Heart right ventricle (tissue), 16 donors: Measurements from ENCODE around the gene PAFAH2. TPM values are rescaled to one million over a fixed set of nuclear protein-coding genes. Genes with fewer than 3 reads are reported as not detected.
"Not testable (repeated sequence)": the region's sequence is repeated elsewhere in the genome, so short reads cannot be mapped to it uniquely, and the experiment has no call there.

Experiments
- ATAC-seq, 8 donors: fragments of 200-7000 bp; cut with Tn5 transposase; one replicate each; pipeline ENCODE4 v1.9.1; 2020; ENCODE audit warnings: mild to moderate bottlenecking in 8 of 8, moderate library complexity in 8 of 8, moderate number of reproducible peaks in 1 of 8
- DNase-seq, 2 donors: peaks; one replicate each; pipeline ENCODE4 v3.0.0-alpha.2; 2020
- H3K27ac ChIP-seq, 10 donors: fragments of 200-600 bp; sonication (generic) in 2 of 10; one replicate each; pipeline versions ENCODE4 v1.5.0 to v1.8.0; 2020 to 2022; ENCODE audit warnings: mild to moderate bottlenecking in 3 of 10
- H3K27me3 ChIP-seq, 7 donors: fragments of 200-600 bp; one replicate each; pipeline ENCODE4 v1.8.0; 2021 to 2022; ENCODE audit warnings: mild to moderate bottlenecking in 2 of 7
- H3K36me3 ChIP-seq, 9 donors: fragments of 200-600 bp; sonication (generic) in 1 of 9; one replicate each; pipeline versions ENCODE4 v1.5.0 to v1.8.0; 2020 to 2022; ENCODE audit warnings: mild to moderate bottlenecking in 2 of 9
- H3K4me1 ChIP-seq, 9 donors: fragments of 200-600 bp; sonication (generic) in 1 of 9; one replicate each; pipeline versions ENCODE4 v1.5.0 to v1.8.0; 2020 to 2022; ENCODE audit warnings: mild to moderate bottlenecking in 4 of 9
- H3K4me3 ChIP-seq, 10 donors: fragments of 200-600 bp; sonication (generic) in 2 of 10; one replicate each; pipeline versions ENCODE4 v1.5.0 to v1.8.0; 2020 to 2022; ENCODE audit warnings: mild to moderate bottlenecking in 7 of 10, moderate library complexity in 2 of 10
- H3K9me3 ChIP-seq, 11 donors: fragments of 200-600 bp in 10 of 11; sonication (generic) in 2 of 11; one replicate each; pipeline versions ENCODE4 v1.5.0 to v1.8.0; 2013 to 2022; ENCODE audit warnings: mild to moderate bottlenecking in 2 of 11, control low read depth in 1 of 11, moderate library complexity in 1 of 11
- CTCF ChIP-seq, 9 donors: fragments of 200-600 bp; sonication (generic) in 2 of 9; IDR thresholded peaks; one replicate each; pipeline versions ENCODE4 v1.5.0 to v1.8.0; 2021 to 2022; ENCODE audit warnings: antibody characterized with exemption in 9 of 9, mild to moderate bottlenecking in 5 of 9, moderate library complexity in 1 of 9
- WGBS, 2 donors: extraction: QIAGEN DNeasy Blood & Tissue Kit; methylation state at CpG; one replicate each; pipeline ENCODE4 v1.1.7; 2013; ENCODE audit warnings: inconsistent platforms in 1 of 2; 5-methylcytosine and 5-hydroxymethylcytosine counted together
- intact Hi-C, 10 donors: fragments of 100-400 bp; cut with DNase I; formaldehyde crosslinking; loops; one replicate each; pipeline versions ENCODE4 v1.11.1 to v1.14.2; 2022
- polyA plus RNA-seq, 2 donors: library from polyadenylated mRNA; stranded (reverse); fragments of 200-250 nt; gene quantifications; one replicate each; pipeline ENCODE4 v1.2.3, GENCODE V29; 2013
- total RNA-seq, 10 donors: library from RNA; stranded (reverse); fragmentation: NEBNext Ultra II Directional in 3 of 10; extraction: Animal tissue kit (Norgen Biotek cat#: 25700) in 3 of 10; gene quantifications; one replicate each; pipeline versions ENCODE4 v1.2.1 to v1.2.4, GENCODE V29; 2021 to 2023
- donor health status: Arrhythmogenic right ventricular cardiomyopathy.
- donor health status: ischemic (EF 13 %, LVEDD 7.1; RV severe dilation, severe dysfunction).
- donor health status: healthy with polysubstance abuse.
- donor health status: DM: no; HTN: yes; CAD: no.
- donor health status: DM: no; HTN: no; CAD: no.
- donor health status: ischemic (EF 25% LVEDD 6.9; RV normal size, moderate dysfunction).
- donor health status: ischemic (EF 25% LVEDD 5.7; RV mildly dilated, moderate dysfunction).
- donor health status: healthy.
- donor health status: DM: yes; HTN: yes; CAD: no.
- donor health status: Ischemic cardiomyopathy.
- donor health status: ischemic (EF 35%, LVEDD 5.7; RV mildly dilated, moderate dysfunction).
- donor health status: nonischemic (EF 11% LVEDD 7.7; RV severe dilation, severe dysfunction).
- donor health status: DM: yes; HTN: yes; CAD: no.
- donor health status: PGD.
- donor health status: ischemic (EF 29% LVEDD 5.4; RV normal size, mild dysfunction).
- donor health status: nonischemic (EF 23%, LVEDD 6.1; RV moderate dilation, normal function).

Gene PAFAH2
- total and polyA plus RNA-seq, 12 donors, result 3.4 to 19.3 (median 10.5) TPM

- Histone ChIP-seq H3K4me3 (peak overlapping the region in 2 of 10 donors; percentile 2 to 42), H3K27me3 (no peaks in the 10 kb centered on the region), H3K4me1 (peaks cover 2 to 61% (median 27%) of the 10 kb centered on the region in 9 donors), H3K36me3 (peaks cover 0 to 42% (median 14%) of the 10 kb centered on the region in 9 donors), H3K27ac (peak overlapping the region in 4 of 10 donors; percentile 34 to 75 (median 54)), H3K9me3 (no peaks in the 10 kb centered on the region)
- intact Hi-C loops, result no loop called here
- no peak for TF ChIP-seq CTCF (IDR thresholded peaks at IDR 0.05)
- DNase-seq, result no peak
- ATAC-seq, result no peak
- 68 to 74% methylated on average over 6 of the region's 6 CpGs for WGBS, 2 donors
Observed at GRCh38 chr1:25990251-25990650, 7.6 kb downstream of the PAFAH2 start.

- Histone ChIP-seq H3K9me3 (no peaks in the 10 kb centered on the region), H3K27me3 (no peaks in the 10 kb centered on the region), H3K4me3 (peak overlapping the region in 1 of 10 donors; percentile 42), H3K27ac (peak overlapping the region in 4 of 10 donors; percentile 34 to 75 (median 54)), H3K36me3 (peaks cover 0 to 48% (median 14%) of the 10 kb centered on the region in 9 donors), H3K4me1 (peaks cover 2 to 62% (median 27%) of the 10 kb centered on the region in 9 donors)
- intact Hi-C loops, result loop anchor here in 2 of 10 donors (5.0 to 10.0 kb wide), 2 partner anchors 65 to 82 kb away; partner anchors contain the start of gene STMN1 (in 1 of the 2)
- no peak for TF ChIP-seq CTCF (IDR thresholded peaks at IDR 0.05)
- 77 to 85% methylated on average over 11 of the region's 11 CpGs for WGBS, 2 donors
- ATAC-seq, result peak in 4 of 8 donors; percentile 31 to 51 (median 45)
- no peak for DNase-seq
Observed at GRCh38 chr1:25989440-25990234, 8.2 kb downstream of the PAFAH2 start.

GRCh38 chr1:25987951-25988350 lies 9.9 kb downstream of the PAFAH2 start:
- Histone ChIP-seq H3K4me3 (no peak overlapping the region), H3K36me3 (peaks cover 0 to 65% (median 21%) of the 10 kb centered on the region in 9 donors), H3K27ac (peak overlapping the region in 2 of 10 donors; percentile 7 to 26), H3K4me1 (peaks cover 2 to 46% (median 23%) of the 10 kb centered on the region in 9 donors), H3K27me3 (no peaks in the 10 kb centered on the region), H3K9me3 (no peaks in the 10 kb centered on the region)
- TF ChIP-seq CTCF (IDR thresholded peaks at IDR 0.05), result no peak
- ATAC-seq (no peak), DNase-seq (no peak)
- intact Hi-C loops, result loop anchor here in 2 of 10 donors (5.0 to 10.0 kb wide), 2 partner anchors 63 to 81 kb away; partner anchors contain the start of gene STMN1 (in 1 of the 2)
- 83 to 94% methylated on average over 2 of the region's 2 CpGs for WGBS, 2 donors

DNA sequence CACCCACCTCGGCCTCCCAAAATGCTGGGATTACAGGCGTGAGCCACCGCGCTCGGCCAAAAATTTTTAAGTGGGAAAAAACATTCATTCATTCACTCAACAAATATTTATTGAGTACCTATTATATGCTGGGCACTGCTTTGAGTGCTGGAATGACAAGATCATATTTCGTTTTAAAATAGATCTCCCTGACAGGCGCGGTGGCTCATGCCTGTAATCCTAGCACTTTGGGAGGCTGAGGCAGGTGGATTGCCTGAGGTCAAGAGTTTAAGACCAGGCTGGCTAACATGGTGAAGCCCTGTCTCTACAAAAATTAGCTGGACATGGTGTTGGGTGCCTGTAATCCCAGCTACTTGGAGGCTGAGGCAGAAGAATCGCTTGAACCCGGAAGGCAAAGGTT lies 11.1 kb downstream of the PAFAH2 start:
- H3K36me3 ChIP-seq, result peaks cover 0 to 76% (median 33%) of the 10 kb centered on the region in 9 donors
- not testable (repeated sequence) for H3K4me3 ChIP-seq, H3K9me3 ChIP-seq, DNase-seq, H3K27ac ChIP-seq, H3K27me3 ChIP-seq, ATAC-seq
- H3K4me1 ChIP-seq, result peaks cover 2 to 40% (median 23%) of the 10 kb centered on the region in 9 donors
- 98% methylated on average over 10 of the region's 10 CpGs for WGBS, 2 donors
- intact Hi-C loops, result loop anchor here in 2 of 10 donors (5.0 to 10.0 kb wide), 2 partner anchors 62 to 79 kb away; partner anchors contain the start of gene STMN1 (in 1 of the 2)
